HL-60 (cell line): ENCODE data around the gene CALN1.

ENCODE experiments used
- DNase-seq, 2 experiments: peaks; one replicate each; pipeline ENCODE4 v3.0.0-alpha.2; 2010 to 2020; ENCODE audit warnings: low read depth in 1 of 2, low spot score in 1 of 2
- H3K27ac ChIP-seq: fragments of 250-450 bp; sonication (Bioruptor Pico); replicated peaks from 2 replicates; pipeline ENCODE4 v1.5.1; 2020; ENCODE audit warnings: mild to moderate bottlenecking, moderate library complexity
- H3K27me3 ChIP-seq: fragments of 250-450 bp; sonication (Bioruptor Pico); 2 replicates; pipeline ENCODE4 v1.5.1; 2021; ENCODE audit warnings: mild to moderate bottlenecking, moderate library complexity; ENCODE audit not compliant: insufficient read depth, poor library complexity, severe bottlenecking
- H3K4me3 ChIP-seq: replicated peaks from 2 replicates; pipeline ENCODE4 v1.5.1; 2011; ENCODE audit warnings: mild to moderate bottlenecking, control low read depth, low read length; ENCODE audit not compliant: insufficient read depth
- CTCF ChIP-seq: IDR thresholded peaks from one replicate; pipeline ENCODE4 v1.5.1; 2011; ENCODE audit warnings: low read length, control low read depth, inconsistent platforms; ENCODE audit not compliant: insufficient read depth
- GABPA ChIP-seq: IDR thresholded peaks from 2 replicates; pipeline ENCODE4 v1.6.1; 2012; ENCODE audit warnings: low read depth
- POLR2AphosphoS5 ChIP-seq: IDR thresholded peaks from 2 replicates; pipeline ENCODE4 v1.6.1; 2012; ENCODE audit warnings: low read depth
- REST ChIP-seq: IDR thresholded peaks from 2 replicates; pipeline ENCODE4 v1.6.1; 2012; ENCODE audit warnings: low read depth; ENCODE audit not compliant: insufficient replicate concordance
- SPI1 ChIP-seq: IDR thresholded peaks from 2 replicates; pipeline ENCODE4 v1.6.1; 2012; ENCODE audit warnings: low read depth, mild to moderate bottlenecking, borderline replicate concordance

The CALN1 gene

GRCh38 chr7:72243329-72243728 lies 168.8 kb downstream of the CALN1 start:
- TF ChIP-seq POLR2AphosphoS5 (no peak), CTCF (no peak), SPI1 (no peak), GABPA (no peak), REST (no peak)
- DNase-seq, result no peak
- H3K27me3 ChIP-seq, result no peaks in the 10 kb centered on the region
- no peak overlapping the region for H3K4me3 ChIP-seq
- H3K27ac ChIP-seq, result no peak overlapping the region

GRCh38 chr7:72235351-72235750 lies 176.8 kb downstream of the CALN1 start:
- H3K4me3 ChIP-seq, result no peak overlapping the region
- DNase-seq, result no peak
- H3K27ac ChIP-seq, result no peak overlapping the region
- TF ChIP-seq GABPA (no peak), SPI1 (no peak), POLR2AphosphoS5 (no peak)
- no peaks in the 10 kb centered on the region for H3K27me3 ChIP-seq

- Histone ChIP-seq H3K4me3 (no peak overlapping the region), H3K27me3 (no peaks in the 10 kb centered on the region), H3K27ac (no peak overlapping the region)
- DNase-seq, result no peak
- TF ChIP-seq CTCF (no peak), GABPA (no peak), REST (no peak), POLR2AphosphoS5 (no peak), SPI1 (no peak)
Measured at GRCh38 chr7:72234086-72234485, 178.1 kb downstream of the CALN1 start.

- Histone ChIP-seq H3K4me3 (no peak overlapping the region), H3K27ac (no peak overlapping the region), H3K27me3 (no peaks in the 10 kb centered on the region)
- no peak for DNase-seq
- TF ChIP-seq REST (no peak), SPI1 (no peak), POLR2AphosphoS5 (no peak), CTCF (no peak)
Measured at GRCh38 chr7:72230281-72230680, 181.9 kb downstream of the CALN1 start.
